ENCODE data around the gene NMB.

NMB gene

DNA sequence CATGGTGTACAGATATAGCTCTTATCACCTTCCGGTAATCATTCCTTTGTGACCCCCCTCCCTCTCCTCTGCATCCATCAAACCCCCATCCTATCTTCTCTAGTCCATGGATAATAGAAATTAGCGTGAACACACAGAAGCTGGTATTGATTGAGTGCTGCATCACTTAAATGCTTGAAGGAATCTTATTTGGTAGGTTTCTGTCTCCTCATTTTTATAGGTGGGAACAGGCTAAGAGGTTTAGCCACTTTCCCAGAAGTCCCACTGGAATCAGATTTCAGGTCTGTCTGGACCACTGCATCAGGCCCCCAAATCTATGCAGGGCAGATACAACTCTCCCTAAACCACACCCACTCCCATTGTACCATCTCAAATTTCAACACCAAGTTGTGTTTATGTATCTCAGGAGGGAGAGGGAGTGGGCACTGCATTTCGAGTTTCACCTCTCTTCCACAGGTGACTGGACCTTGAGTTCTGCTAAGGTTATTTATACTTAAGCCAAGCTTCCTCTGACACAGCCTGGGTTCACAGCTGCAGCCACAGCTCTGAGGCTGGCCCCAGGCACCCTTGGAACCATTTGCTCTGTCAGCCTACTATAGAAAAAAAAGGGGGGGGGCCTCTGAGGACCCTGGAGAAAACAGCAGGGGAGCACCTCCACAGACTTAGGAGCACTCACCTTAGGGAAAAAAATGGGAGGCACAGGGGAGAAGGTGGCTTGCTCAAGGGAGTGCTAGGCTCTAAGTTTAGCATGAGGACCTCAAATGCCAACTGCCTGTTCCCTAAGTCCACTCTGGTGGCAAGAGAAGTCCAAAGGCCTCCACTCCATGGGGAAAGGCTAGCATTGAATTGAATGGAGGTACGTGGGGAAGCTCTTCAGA is 2.1 kb upstream of the NMB start:
- DNase-seq (ENCODE audit: low read depth, low spot score) = no peak
- ChIA-PET CTCF (interaction anchor here (1.0 to 3.6 kb wide), 6 partner anchors 8 to 269 kb away, joined by 3 to 26 read pairs (median 8); partner anchors contain the start of gene SEC11A), POLR2A (interaction anchor here (0.9 kb wide), 1 partner anchor 56 kb away, joined by 3 read pairs; the partner anchor contains the start of gene SEC11A)
- no peak overlapping the region for H3K4me3 ChIP-seq (ENCODE audit: low read depth, low read length)
- TF ChIP-seq, protein P1, sequence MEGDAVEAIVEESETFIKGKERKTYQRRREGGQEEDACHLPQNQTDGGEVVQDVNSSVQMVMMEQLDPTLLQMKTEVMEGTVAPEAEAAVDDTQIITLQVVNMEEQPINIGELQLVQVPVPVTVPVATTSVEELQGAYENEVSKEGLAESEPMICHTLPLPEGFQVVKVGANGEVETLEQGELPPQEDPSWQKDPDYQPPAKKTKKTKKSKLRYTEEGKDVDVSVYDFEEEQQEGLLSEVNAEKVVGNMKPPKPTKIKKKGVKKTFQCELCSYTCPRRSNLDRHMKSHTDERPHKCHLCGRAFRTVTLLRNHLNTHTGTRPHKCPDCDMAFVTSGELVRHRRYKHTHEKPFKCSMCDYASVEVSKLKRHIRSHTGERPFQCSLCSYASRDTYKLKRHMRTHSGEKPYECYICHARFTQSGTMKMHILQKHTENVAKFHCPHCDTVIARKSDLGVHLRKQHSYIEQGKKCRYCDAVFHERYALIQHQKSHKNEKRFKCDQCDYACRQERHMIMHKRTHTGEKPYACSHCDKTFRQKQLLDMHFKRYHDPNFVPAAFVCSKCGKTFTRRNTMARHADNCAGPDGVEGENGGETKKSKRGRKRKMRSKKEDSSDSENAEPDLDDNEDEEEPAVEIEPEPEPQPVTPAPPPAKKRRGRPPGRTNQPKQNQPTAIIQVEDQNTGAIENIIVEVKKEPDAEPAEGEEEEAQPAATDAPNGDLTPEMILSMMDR (IDR thresholded peaks at IDR 0.05; ENCODE audit: insufficient read depth, low read length, missing control alignments) = no peak

DNA sequence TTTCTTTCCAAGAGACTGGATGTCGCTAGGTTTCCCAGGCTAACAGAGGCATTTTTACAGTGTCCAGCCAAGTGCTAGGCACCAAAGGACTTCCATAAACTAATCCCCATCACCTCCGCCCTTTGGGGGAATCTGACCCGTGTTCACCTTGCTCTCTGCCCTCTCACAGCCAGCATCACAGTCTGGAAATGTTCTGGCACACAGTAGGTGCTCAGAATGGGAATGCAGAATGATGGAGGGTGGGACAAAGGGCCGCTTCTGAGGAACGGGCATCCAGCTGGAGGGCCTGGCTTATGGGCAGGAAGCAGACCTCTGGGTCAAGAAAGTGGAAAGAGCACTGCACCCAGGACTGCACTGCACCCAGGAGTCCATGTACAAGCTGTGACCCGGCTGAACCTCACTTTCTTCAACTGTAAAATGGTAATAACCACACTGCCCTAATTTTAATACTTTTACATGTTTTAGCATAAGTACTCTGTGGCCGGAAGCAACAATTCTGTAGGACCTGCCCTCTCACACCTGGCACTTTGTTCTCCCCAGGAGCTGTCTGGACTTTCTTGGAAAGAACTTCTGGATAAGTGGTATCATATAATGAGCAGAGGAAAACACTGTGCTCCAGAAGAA is 901 bp upstream of the NMB start:
- ChIA-PET POLR2A (interaction anchor here (0.6 to 1.5 kb wide), 4 partner anchors 10 to 180 kb away, joined by 3 to 7 read pairs (median 4); partner anchors contain the start of gene SEC11A), CTCF (interaction anchor here (0.6 to 3.6 kb wide), 14 partner anchors 7 to 329 kb away, joined by 3 to 26 read pairs (median 4); partner anchors contain the start of gene SEC11A)
- peak overlapping the region; percentile 57 for H3K4me3 ChIP-seq (ENCODE audit: low read depth, low read length)
- TF ChIP-seq, protein P1 (IDR thresholded peaks at IDR 0.05; ENCODE audit: insufficient read depth, low read length, missing control alignments) = no peak
- DNase-seq (ENCODE audit: low read depth, low spot score) = no peak

DNA sequence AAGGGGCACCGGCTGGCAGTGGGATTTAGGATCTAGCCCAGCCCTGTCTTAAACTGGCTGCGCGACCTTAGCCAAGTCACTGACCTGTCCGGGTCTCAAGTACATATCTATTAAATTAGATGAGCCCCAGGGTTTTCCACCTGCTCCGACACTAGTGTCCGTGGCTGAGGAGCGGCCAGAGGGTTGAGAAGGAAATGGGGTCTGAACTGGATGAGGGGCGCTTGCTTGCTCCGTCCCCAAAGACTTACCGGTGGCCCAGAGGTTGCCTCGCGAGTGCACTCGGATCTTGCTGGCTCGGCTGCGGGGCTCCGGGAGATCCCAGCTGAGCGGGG is 285 bp downstream of the NMB start:
- no peak for DNase-seq (ENCODE audit: low read depth, low spot score)
- CTCF ChIA-PET = interaction anchor here (1.1 to 3.6 kb wide), 6 partner anchors 10 to 330 kb away, joined by 3 to 26 read pairs (median 6); partner anchors contain the start of gene SEC11A
- TF ChIP-seq, protein P1 (IDR thresholded peaks at IDR 0.05; ENCODE audit: insufficient read depth, low read length, missing control alignments) = no peak
- H3K4me3 ChIP-seq (ENCODE audit: low read depth, low read length) = peak overlapping the region; percentile 57
- POLR2A ChIA-PET = interaction anchor here (0.6 to 1.5 kb wide), 3 partner anchors 9 to 254 kb away, joined by 3 to 7 read pairs (median 3); partner anchors contain the start of gene SEC11A

DNA sequence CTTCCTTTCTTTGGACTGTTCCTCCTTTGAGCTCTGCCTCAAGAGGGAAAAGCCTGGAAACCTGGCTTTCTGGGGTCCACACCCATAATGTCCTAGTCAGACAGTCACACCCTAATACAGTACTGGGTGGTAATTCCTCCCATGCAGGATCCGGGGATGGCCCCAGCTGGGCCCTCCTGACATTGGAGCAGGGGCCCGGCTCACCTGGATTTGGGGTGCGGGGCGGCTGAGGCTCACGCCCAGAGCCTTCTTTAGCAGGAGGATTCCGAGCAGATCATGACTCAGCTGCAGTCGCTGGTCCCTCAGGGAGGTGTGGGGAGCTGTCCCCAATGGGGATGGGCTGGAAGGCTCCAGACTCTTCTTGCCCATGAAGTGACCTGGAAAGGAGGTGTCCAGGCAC is 1.0 kb downstream of the NMB start:
- CTCF ChIA-PET = interaction anchor here (0.8 to 2.8 kb wide), 8 partner anchors 9 to 272 kb away, joined by 3 to 29 read pairs (median 4); no protein-coding TSS in a partner anchor

DNA sequence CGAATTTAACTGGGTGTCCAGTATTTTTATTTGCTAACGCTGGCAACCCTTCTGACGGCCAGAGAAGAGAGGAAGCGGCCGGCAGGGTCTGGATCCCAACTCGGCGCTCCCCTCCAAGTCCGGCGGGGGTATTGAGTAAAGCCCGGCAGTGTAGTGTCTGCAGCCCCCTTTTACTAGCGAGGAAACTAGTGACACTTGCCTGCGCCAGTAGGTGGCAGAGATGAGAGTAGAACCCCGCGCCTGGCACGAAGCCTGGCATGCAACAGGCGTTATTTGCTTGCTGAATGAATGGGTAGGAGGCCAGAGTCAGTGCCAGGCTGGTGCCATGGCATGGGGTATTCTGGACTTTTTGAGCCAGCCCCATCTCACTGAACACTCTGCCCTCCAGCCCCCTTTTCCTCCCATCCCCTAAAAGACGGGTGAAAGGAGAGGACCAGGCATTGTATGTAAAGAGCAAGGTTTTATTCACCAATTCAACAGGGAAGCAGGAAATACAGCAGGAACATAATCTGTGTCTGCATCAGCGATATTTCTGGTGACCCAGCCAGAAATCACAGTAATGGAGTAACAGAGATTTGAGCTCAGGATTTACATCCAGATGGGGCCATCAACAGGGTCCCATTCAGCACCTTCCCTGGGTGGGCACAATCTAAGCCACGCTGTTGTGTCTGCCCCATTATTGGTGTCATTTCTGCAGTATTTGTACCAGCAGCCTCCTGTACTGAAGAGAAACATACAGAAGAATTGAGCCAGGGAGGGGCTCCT is 3.1 kb downstream of the NMB start:
- ChIA-PET CTCF (interaction anchor here (0.6 to 3.0 kb wide), 25 partner anchors 8 to 300 kb away, joined by 3 to 29 read pairs (median 4); partner anchors contain the start of gene ZNF592), POLR2A (interaction anchor here (0.9 to 1.8 kb wide), 6 partner anchors 12 to 273 kb away, joined by 3 to 7 read pairs (median 4); partner anchors contain the start of gene SEC11A)
- no peak for DNase-seq (ENCODE audit: low read depth, low spot score)
- TF ChIP-seq, protein P1 (IDR thresholded peaks at IDR 0.05; ENCODE audit: insufficient read depth, low read length, missing control alignments) = peak; percentile 76
- H3K4me3 ChIP-seq (ENCODE audit: low read depth, low read length) = peak overlapping the region; percentile 98

More for the DNA sequence above, 1.0 kb downstream of the NMB start:
- no peak for DNase-seq (ENCODE audit: low read depth, low spot score)
- TF ChIP-seq, protein P1 (IDR thresholded peaks at IDR 0.05; ENCODE audit: insufficient read depth, low read length, missing control alignments) = no peak
- H3K4me3 ChIP-seq (ENCODE audit: low read depth, low read length) = no peak overlapping the region
- POLR2A ChIA-PET = no interaction called here
